Glutamatergic neuron (in vitro differentiated cells): Measurements from ENCODE around the gene SLC15A1. TPM values are rescaled to one million over a fixed set of nuclear protein-coding genes. Genes with fewer than 3 reads are reported as not detected.

Experiments
- DNase-seq: peaks from one replicate; pipeline ENCODE4 v3.0.0; 2022
- H3K27ac Mint-ChIP-seq: one replicate; pipeline ENCODE4 v1.8.0; 2020; ENCODE audit warnings: mild to moderate bottlenecking, mixed read lengths, inconsistent platforms; ENCODE audit not compliant: unreplicated experiment
- H3K27me3 Mint-ChIP-seq: one replicate; pipeline ENCODE4 v1.8.0; 2020; ENCODE audit warnings: mild to moderate bottlenecking, moderate library complexity, mixed read lengths, inconsistent platforms; ENCODE audit not compliant: unreplicated experiment
- H3K36me3 Mint-ChIP-seq: one replicate; pipeline ENCODE4 v1.8.0; 2020; ENCODE audit warnings: mild to moderate bottlenecking, mixed read lengths, inconsistent platforms; ENCODE audit not compliant: unreplicated experiment
- H3K4me1 Mint-ChIP-seq: one replicate; pipeline ENCODE4 v1.8.0; 2020; ENCODE audit warnings: mild to moderate bottlenecking, low read depth, mixed read lengths, inconsistent platforms; ENCODE audit not compliant: unreplicated experiment
- H3K4me3 Mint-ChIP-seq: one replicate; pipeline ENCODE4 v1.8.0; 2020; ENCODE audit warnings: mild to moderate bottlenecking, mixed read lengths, inconsistent platforms; ENCODE audit not compliant: unreplicated experiment
- H3K9me3 Mint-ChIP-seq: one replicate; pipeline ENCODE4 v1.8.0; 2020; ENCODE audit warnings: mild to moderate bottlenecking, moderate library complexity, mixed read lengths, inconsistent platforms; ENCODE audit not compliant: unreplicated experiment
- long read RNA-seq: library from polyadenylated mRNA; unstranded; transcript quantifications from one replicate; pipeline ENCODE4 v2.0.0, GENCODE V29; 2020; ENCODE audit not compliant: unreplicated experiment
- total RNA-seq: library from RNA; stranded (reverse); fragmentation: NEBNext Ultra II Directional; extraction: Animal tissue kit (Norgen Biotek cat#: 25700); gene quantifications from one replicate; pipeline ENCODE4 v1.2.1, GENCODE V29; 2021; ENCODE audit not compliant: unreplicated experiment
- TF ChIP-seq, protein P1 (sequence below): fragments of 200-600 bp; sonication (generic); IDR thresholded peaks from one replicate; pipeline ENCODE4 v1.5.0; 2021; ENCODE audit not compliant: partially characterized antibody, unreplicated experiment

SLC15A1 gene, protein sequence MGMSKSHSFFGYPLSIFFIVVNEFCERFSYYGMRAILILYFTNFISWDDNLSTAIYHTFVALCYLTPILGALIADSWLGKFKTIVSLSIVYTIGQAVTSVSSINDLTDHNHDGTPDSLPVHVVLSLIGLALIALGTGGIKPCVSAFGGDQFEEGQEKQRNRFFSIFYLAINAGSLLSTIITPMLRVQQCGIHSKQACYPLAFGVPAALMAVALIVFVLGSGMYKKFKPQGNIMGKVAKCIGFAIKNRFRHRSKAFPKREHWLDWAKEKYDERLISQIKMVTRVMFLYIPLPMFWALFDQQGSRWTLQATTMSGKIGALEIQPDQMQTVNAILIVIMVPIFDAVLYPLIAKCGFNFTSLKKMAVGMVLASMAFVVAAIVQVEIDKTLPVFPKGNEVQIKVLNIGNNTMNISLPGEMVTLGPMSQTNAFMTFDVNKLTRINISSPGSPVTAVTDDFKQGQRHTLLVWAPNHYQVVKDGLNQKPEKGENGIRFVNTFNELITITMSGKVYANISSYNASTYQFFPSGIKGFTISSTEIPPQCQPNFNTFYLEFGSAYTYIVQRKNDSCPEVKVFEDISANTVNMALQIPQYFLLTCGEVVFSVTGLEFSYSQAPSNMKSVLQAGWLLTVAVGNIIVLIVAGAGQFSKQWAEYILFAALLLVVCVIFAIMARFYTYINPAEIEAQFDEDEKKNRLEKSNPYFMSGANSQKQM
- not detected for total RNA-seq
- long read RNA-seq, result 0 reads

DNA sequence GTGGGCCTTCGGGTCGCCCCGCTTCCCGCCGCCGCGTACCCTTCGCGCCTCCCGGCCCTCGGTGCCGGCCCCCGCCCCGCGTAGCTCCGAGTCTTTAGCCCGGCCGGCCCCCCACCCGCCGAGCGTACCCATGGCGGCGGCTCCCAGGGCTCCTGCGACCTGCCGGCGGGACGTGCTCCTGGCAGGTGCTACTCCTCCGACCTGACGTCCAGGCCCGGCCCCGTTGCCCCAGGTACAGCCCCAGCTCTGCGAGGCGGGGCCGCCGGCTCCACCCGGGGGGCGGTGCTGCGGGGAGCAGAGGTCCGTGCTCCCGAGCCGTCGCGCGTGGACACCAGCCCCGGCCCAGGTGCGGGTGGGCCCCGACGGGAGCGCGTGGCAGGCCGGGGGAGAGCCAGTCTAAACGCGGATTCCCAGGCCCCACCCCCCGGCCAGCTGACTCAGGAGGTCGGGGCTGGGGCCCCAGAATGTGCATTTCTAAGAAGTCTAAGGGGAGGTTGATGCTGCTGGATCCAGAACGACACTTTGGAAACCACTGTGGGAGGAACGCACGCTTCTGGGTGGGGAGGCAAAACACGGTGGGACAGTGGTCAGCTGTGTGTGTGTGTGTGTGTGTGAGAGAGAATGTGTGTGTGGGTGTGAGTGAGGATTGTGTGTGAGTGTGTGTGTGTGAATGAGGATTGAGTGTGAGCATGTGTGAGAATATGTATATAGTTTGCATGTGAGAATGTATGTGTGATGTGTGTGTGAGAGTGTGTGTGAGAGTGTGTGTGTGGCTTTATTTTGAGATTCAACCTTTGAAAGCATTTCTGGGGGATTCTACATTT lies at the start of gene SLC15A1:
TSS of gene SLC15A1 (minus strand) at position 206 of the 824 bp plus-strand sequence. CDS start at position 132, 74 bp downstream.
- no peak for DNase-seq
- peaks cover 1% of the 10 kb centered on the region for H3K4me1 Mint-ChIP-seq
- peak within 1 kb of the TSS; percentile 61 for H3K4me3 Mint-ChIP-seq
- H3K27ac Mint-ChIP-seq, result no peak within 1 kb of the TSS
- TF ChIP-seq, protein P1, sequence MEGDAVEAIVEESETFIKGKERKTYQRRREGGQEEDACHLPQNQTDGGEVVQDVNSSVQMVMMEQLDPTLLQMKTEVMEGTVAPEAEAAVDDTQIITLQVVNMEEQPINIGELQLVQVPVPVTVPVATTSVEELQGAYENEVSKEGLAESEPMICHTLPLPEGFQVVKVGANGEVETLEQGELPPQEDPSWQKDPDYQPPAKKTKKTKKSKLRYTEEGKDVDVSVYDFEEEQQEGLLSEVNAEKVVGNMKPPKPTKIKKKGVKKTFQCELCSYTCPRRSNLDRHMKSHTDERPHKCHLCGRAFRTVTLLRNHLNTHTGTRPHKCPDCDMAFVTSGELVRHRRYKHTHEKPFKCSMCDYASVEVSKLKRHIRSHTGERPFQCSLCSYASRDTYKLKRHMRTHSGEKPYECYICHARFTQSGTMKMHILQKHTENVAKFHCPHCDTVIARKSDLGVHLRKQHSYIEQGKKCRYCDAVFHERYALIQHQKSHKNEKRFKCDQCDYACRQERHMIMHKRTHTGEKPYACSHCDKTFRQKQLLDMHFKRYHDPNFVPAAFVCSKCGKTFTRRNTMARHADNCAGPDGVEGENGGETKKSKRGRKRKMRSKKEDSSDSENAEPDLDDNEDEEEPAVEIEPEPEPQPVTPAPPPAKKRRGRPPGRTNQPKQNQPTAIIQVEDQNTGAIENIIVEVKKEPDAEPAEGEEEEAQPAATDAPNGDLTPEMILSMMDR, result no peak
- H3K9me3 Mint-ChIP-seq, result no peaks in the 10 kb centered on the region
- peaks cover 18% of the 10 kb centered on the region for H3K27me3 Mint-ChIP-seq
- peaks cover 9% of the 10 kb centered on the region for H3K36me3 Mint-ChIP-seq

DNA sequence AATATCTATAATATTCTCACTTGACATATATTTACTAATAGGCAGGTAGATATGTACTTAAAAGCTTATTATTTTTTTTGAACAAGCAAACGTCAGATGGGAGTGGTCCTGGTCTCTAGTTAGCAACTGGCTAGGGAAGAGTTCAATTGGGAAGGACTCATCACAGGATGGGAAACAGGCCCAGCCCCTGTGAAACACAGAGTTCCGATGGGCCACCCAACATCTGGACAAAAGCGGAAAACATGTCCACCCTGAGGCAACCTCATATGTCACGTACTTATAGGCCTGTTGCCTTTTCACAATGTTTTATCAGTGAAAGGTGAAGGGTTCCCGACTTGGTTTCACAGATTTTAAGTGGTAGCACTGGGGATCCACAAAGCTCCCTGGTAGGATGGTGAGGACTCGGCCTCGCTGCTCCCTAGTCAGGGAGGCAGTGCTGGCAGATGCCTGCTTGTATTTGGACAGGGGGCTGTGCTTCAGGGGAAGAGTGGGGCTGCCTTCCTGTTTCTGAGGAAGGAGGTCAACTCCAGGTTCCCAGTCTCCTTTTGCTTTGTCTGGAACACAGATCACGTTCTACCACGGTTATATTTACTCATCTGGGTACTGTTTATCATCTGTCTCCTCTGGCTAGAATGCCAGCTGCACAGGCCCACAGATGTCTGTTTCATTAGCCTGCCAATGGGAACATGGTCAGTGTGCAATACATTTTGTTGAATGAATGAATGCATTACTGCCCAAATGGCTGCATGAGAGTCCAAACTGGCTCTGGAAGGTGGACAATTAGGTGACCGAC lies 49.4 kb upstream of the SLC15A1 start:
- H3K27ac Mint-ChIP-seq, result no peak overlapping the region
- no peaks in the 10 kb centered on the region for H3K9me3 Mint-ChIP-seq
- DNase-seq, result no peak
- TF ChIP-seq, protein P1, result no peak
- H3K36me3 Mint-ChIP-seq, result peaks cover 4% of the 10 kb centered on the region
- peaks cover 10% of the 10 kb centered on the region for H3K4me1 Mint-ChIP-seq
- H3K4me3 Mint-ChIP-seq, result no peak overlapping the region
- no peaks in the 10 kb centered on the region for H3K27me3 Mint-ChIP-seq

DNA sequence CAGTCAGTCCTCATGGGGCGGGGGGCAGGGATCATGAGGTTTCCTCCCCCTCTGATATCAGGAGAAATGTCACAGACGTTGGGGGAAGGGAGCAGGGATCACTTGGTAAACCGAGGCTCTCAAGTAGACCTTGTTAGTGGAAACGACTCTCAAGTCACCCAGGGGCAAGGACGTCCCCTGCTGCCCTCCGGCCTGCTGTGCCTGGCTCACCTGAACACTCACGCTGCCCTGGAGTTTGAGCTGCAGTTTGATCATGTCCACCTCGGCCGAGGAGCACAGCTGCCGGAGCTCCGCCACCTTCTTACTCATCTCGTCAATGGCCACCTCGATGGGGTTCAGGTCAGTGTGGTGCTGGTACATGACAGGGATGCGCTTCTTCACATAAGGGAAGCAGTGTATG lies 47.6 kb upstream of the SLC15A1 start:
- Mint-ChIP-seq H3K27me3 (no peaks in the 10 kb centered on the region), H3K4me1 (peaks cover 13% of the 10 kb centered on the region), H3K9me3 (peaks cover 1% of the 10 kb centered on the region), H3K4me3 (no peak overlapping the region), H3K36me3 (peaks cover 4% of the 10 kb centered on the region), H3K27ac (no peak overlapping the region)
- TF ChIP-seq, protein P1, result no peak
- no peak for DNase-seq

DNA sequence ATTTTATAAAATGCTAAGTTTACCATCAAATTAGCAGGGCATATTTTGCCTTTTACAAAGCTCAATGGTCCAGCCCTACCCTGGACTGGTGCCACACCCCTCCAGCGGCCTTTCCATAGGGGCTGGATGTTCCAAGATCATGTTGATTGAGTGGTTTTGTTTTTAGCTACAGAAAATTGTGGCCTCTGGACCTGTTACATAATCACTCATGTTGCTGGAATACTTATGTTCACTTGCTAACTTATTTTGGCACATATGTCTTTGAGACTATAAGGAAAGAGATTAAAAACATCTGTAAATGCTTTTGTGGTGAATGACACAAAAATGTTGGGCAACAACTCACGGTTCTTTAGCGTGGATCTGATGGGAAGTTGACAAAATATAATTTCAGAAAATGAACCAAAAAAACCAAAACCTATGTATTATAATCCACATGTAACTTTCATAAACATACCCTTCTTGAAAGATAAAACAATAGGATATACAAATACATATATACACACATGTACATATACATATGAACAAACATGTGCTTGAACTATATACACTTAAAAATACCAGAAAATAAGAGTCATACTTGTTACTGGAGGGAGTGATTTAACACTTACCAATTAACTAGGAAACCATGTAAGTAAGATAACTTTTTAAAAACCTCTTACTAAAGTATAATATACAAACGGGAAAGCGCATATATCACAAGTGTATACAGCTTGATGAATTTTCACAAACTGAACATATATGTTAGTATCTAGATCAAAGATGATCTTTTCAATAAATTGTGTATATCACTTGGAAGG lies 46.6 kb upstream of the SLC15A1 start:
- no peaks in the 10 kb centered on the region for H3K27me3 Mint-ChIP-seq
- DNase-seq, result no peak
- no peak overlapping the region for H3K4me3 Mint-ChIP-seq
- peaks cover 13% of the 10 kb centered on the region for H3K4me1 Mint-ChIP-seq
- H3K9me3 Mint-ChIP-seq, result peaks cover 1% of the 10 kb centered on the region
- no peak overlapping the region for H3K27ac Mint-ChIP-seq
- TF ChIP-seq, protein P1, result no peak
- H3K36me3 Mint-ChIP-seq, result peaks cover 4% of the 10 kb centered on the region
